IPS-15b (cell line): Measurements from ENCODE around the gene HTRA1.

Experiments
- H3K27me3 ChIP-seq: one replicate; pipeline ENCODE4 v1.6.1; 2013; ENCODE audit warnings: low read length; ENCODE audit not compliant: control insufficient read depth, insufficient read depth
- H3K36me3 ChIP-seq: one replicate; pipeline ENCODE4 v1.6.1; 2013; ENCODE audit warnings: low read length; ENCODE audit not compliant: control insufficient read depth, insufficient read depth
- H3K4me1 ChIP-seq: one replicate; pipeline ENCODE4 v1.6.1; 2013; ENCODE audit warnings: mild to moderate bottlenecking, low read length; ENCODE audit not compliant: control insufficient read depth, insufficient read depth
- H3K4me3 ChIP-seq: one replicate; pipeline ENCODE4 v1.5.1; 2013; ENCODE audit warnings: low read depth, low read length
- H3K9ac ChIP-seq: one replicate; pipeline ENCODE4 v1.6.1; 2013; ENCODE audit warnings: low read depth, mild to moderate bottlenecking, low read length
- H3K9me3 ChIP-seq: one replicate; pipeline ENCODE4 v1.6.1; 2013; ENCODE audit warnings: mild to moderate bottlenecking, low read length; ENCODE audit not compliant: control insufficient read depth, insufficient read depth

The HTRA1 gene

DNA sequence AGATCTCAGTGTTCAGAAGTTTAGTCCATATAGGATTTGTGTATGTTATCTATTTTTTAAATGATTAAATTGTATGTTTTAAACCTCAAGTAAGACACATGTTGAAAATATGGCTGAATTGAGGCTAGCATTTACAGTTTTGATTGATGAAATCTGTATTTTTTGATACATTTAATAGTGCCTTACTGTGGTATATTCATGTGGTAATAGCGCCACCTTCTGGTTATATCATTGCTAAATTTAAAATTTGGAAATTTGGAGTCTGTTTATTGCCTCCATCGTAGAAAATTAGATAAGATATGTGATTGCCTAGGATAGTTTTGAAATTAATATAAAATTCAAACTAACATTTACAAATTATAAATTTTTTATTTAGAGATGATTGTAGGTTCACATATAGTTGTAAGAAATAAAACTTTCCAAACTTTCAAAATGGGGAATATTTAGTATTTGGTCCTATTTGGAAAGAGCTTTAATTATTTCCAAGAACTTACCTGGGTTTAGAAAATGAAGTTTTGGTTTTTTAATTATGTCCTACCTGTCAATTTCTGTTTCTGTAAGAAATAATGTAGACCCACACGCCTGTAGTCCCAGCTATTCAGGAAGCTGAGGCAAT, 26.0 kb upstream of the HTRA1 start:
- Histone ChIP-seq H3K4me1 (no peaks in the 10 kb centered on the region), H3K9ac (no peak overlapping the region), H3K36me3 (no peaks in the 10 kb centered on the region), H3K27me3 (no peaks in the 10 kb centered on the region), H3K9me3 (no peaks in the 10 kb centered on the region), H3K4me3 (no peak overlapping the region)

DNA sequence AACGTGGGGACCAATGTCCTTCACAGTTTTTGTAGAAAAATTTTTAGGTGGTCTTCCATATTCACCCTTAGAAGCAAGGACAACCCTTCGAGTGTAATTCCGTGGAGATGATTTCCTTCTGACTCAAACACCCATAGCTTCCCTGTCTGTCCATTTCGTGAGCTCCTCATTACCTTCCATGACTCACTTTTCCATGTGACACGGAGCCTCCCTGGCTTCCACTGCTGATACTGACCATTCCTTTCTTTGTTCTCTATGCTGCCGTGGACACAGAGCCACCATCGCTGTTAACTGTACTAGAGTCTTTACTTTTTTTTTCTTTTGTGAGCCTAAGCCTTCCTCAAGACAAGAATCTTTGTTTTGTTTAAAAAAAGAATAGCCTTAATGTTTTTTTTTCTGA, 19.4 kb upstream of the HTRA1 start:
- no peaks in the 10 kb centered on the region for H3K4me1 ChIP-seq
- H3K9me3 ChIP-seq: no peaks in the 10 kb centered on the region
- H3K4me3 ChIP-seq: no peak overlapping the region
- H3K36me3 ChIP-seq: no peaks in the 10 kb centered on the region
- H3K27me3 ChIP-seq: no peaks in the 10 kb centered on the region
- no peak overlapping the region for H3K9ac ChIP-seq

DNA sequence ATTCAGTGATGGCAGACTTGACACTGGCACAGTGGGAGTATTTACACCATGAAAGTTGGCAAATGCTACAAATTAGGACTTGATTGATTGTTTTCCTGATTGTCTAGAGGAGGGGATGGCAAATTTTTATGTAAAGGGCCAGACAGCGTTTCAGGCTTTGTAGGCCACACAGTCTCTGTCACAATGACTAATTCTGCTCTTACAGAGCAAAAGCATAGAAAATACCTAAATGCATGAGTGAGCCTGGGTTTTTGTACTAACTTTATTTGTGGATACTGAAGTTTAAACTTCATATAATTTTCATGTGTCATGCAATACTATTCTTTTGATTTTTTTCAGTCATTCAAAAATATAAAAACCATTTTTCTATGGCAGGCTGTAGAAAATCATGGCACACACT, 15.9 kb upstream of the HTRA1 start:
- Histone ChIP-seq H3K4me1 (no peaks in the 10 kb centered on the region), H3K9me3 (no peaks in the 10 kb centered on the region), H3K27me3 (no peaks in the 10 kb centered on the region), H3K9ac (no peak overlapping the region), H3K4me3 (no peak overlapping the region), H3K36me3 (no peaks in the 10 kb centered on the region)

DNA sequence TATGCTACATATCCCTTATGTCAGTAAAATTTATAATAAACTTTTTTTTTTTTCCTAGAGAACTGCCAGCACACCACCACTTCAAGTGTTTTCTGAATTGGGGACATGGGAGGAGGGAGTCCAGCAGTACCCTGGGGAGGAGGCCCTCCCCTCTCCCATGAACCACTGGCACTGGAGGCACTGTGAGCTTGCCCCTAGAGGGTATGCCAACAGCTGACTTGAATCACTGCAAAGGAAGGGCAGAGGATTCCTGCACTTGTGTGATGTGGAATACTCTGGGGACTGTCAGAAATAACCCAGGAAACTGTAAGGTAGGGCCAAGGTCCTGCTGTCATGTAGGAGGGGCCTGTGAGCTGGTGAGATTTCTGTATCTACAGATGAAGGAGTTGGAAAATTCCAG, 15.4 kb upstream of the HTRA1 start:
- Histone ChIP-seq H3K9ac (no peak overlapping the region), H3K4me1 (no peaks in the 10 kb centered on the region), H3K36me3 (no peaks in the 10 kb centered on the region), H3K9me3 (no peaks in the 10 kb centered on the region), H3K27me3 (no peaks in the 10 kb centered on the region), H3K4me3 (no peak overlapping the region)

DNA sequence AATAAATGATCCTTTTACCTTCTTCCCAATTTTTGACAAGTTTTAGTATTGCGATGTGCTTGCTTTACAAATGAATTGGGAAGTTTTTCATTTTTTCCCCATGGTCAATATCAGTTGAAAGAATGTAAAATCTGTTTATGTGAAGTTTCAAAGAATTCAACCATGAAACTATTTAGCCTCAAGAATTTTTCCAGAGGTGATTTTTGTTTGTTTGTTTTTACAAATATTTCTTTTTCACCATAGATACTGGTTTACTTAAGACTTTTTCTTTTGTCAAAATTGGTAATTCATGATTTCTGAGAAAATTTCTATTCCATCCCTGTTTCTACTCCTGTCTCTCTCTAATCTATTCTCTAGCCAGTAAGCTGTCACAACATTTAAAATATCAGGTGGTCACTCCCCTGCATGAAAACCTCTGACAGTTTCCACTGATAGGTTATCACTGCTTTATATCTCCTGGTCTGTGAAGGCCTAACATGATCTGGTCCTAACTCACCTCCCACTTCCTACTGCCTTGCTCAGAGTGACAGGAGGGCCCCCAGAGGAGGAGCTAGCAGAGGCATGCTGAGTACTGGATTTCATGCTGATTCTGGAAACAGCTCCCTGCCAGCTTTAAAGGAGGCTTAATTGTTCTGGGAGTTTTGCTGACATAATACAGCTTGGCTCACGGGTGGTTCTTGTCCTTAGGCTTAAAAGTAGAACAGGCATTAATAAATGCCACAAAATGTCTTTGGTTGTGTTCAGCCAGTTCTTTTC, 14.5 kb upstream of the HTRA1 start:
- H3K9ac ChIP-seq: no peak overlapping the region
- H3K9me3 ChIP-seq: no peaks in the 10 kb centered on the region
- H3K4me1 ChIP-seq: no peaks in the 10 kb centered on the region
- H3K4me3 ChIP-seq: no peak overlapping the region
- H3K36me3 ChIP-seq: no peaks in the 10 kb centered on the region
- no peaks in the 10 kb centered on the region for H3K27me3 ChIP-seq

DNA sequence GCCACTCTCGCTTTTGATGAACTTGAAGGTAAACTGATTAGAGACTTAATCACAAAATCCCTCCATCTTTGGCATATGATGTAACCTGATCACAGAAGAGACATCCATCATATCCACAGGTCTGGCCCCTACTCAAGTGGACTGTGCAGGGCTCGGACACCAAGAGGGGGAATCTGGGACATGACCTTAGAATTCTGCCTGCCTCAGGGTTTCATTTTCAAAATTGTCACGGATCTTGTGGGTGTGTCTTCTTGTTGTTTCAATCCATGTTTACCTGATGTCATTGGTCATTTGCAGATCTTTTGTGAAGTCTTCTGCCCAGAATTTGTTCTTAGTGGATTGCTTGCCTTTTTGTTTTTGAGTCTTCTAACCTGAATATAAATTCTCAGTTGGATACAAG, 12.8 kb upstream of the HTRA1 start:
- Histone ChIP-seq H3K4me1 (no peaks in the 10 kb centered on the region), H3K36me3 (no peaks in the 10 kb centered on the region), H3K27me3 (no peaks in the 10 kb centered on the region), H3K9ac (no peak overlapping the region), H3K9me3 (no peaks in the 10 kb centered on the region), H3K4me3 (no peak overlapping the region)

DNA sequence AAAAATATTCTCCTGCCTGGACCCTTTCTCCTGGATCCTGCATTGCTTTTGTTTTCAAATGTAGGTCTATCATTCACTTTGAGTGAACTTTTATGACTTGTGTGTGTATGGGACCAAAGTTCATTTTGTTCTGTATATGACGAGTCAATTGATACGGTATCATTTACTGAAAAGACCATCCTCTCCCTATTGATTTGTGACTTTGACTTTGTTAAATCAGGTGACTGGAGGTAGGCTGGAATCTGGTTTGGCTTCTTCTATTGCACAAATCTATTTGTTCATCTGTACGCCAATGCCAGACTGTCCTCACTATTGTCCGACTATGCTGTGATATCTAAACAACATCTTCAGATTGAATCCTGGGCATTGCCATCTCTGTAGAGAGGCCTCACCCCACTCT, 12.2 kb upstream of the HTRA1 start:
- H3K9me3 ChIP-seq: no peaks in the 10 kb centered on the region
- H3K27me3 ChIP-seq: no peaks in the 10 kb centered on the region
- no peak overlapping the region for H3K4me3 ChIP-seq
- H3K4me1 ChIP-seq: no peaks in the 10 kb centered on the region
- no peaks in the 10 kb centered on the region for H3K36me3 ChIP-seq
- H3K9ac ChIP-seq: no peak overlapping the region

DNA sequence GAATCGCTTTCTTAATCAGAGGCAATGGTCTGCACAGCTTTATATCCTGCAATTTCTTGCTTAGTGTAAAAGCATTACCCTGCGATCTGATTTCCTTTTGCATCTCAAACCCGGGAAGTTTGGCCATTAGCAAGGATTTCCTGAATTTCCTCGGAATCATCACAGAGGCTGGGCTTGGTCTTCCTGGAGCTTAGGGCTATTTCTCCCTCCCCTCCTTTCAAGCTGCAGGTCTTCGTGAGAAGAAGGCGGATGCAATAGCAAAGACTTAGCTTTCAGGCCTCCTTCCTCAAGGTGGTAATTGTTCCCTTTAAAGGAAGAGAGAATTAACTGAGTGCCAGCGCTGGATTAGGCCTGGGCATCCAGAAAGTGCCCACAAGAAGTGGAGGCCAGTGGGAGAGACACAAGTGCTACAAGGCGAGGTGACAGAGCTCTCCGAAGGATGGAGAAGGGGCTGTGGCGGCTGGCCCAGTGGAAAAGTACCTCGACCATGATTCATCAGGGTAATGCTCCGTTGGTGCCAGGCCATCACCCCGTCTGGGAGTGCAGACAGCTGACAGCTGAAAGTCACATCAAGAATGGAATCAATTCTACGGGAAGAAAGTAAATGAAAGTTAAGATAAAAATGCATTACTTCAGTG, 10.9 kb upstream of the HTRA1 start:
- Histone ChIP-seq H3K9me3 (no peaks in the 10 kb centered on the region), H3K27me3 (no peaks in the 10 kb centered on the region), H3K4me3 (no peak overlapping the region), H3K4me1 (no peaks in the 10 kb centered on the region), H3K9ac (no peak overlapping the region), H3K36me3 (no peaks in the 10 kb centered on the region)

DNA sequence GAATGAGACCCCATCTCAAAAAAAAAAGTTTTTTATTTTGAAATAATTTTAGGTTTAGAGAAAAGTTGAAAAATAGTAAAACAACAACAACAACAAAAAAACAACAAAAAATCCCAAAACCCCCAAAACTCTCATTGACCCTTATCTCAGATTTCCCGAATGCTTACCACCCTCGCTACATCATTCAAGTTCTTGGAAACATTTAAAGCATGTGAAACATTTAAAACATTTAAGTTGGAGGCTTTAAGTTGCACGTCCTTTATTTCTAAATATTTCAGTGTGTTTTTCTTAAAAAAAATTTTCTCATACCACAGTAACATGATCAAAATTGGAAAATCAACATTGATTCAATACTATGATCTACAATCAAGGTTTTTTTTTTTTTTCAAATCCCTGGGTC, 7.3 kb upstream of the HTRA1 start:
- H3K4me1 ChIP-seq: no peaks in the 10 kb centered on the region
- no peak overlapping the region for H3K4me3 ChIP-seq
- H3K36me3 ChIP-seq: no peaks in the 10 kb centered on the region
- peaks cover 6% of the 10 kb centered on the region for H3K27me3 ChIP-seq
- H3K9me3 ChIP-seq: no peaks in the 10 kb centered on the region
- no peak overlapping the region for H3K9ac ChIP-seq

DNA sequence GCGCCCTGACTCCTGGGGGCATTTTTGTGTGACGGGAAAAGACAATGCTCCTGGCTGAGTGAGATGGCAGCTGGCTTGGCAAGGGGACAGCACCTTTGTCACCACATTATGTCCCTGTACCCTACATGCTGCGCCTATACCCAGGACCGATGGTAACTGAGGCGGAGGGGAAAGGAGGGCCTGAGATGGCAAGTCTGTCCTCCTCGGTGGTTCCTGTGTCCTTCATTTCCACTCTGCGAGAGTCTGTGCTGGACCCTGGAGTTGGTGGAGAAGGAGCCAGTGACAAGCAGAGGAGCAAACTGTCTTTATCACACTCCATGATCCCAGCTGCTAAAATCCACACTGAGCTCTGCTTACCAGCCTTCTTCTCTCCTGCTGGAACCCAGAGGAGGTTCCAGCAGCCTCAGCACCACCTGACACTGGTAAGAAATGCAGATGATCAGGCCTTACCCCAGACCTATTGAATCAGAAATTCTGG, 6.7 kb upstream of the HTRA1 start, which contains the start of gene ARMS2:
Gene ARMS2 (plus strand): TSS at position 51 of the 478 bp plus-strand sequence. CDS start 75 bp downstream, at position 126.
- no peak within 1 kb of the TSS for H3K9ac ChIP-seq
- H3K9me3 ChIP-seq: no peaks in the 10 kb centered on the region
- peaks cover 10% of the 10 kb centered on the region for H3K27me3 ChIP-seq
- no peaks in the 10 kb centered on the region for H3K4me1 ChIP-seq
- H3K4me3 ChIP-seq: no peak within 1 kb of the TSS
- H3K36me3 ChIP-seq: no peaks in the 10 kb centered on the region

DNA sequence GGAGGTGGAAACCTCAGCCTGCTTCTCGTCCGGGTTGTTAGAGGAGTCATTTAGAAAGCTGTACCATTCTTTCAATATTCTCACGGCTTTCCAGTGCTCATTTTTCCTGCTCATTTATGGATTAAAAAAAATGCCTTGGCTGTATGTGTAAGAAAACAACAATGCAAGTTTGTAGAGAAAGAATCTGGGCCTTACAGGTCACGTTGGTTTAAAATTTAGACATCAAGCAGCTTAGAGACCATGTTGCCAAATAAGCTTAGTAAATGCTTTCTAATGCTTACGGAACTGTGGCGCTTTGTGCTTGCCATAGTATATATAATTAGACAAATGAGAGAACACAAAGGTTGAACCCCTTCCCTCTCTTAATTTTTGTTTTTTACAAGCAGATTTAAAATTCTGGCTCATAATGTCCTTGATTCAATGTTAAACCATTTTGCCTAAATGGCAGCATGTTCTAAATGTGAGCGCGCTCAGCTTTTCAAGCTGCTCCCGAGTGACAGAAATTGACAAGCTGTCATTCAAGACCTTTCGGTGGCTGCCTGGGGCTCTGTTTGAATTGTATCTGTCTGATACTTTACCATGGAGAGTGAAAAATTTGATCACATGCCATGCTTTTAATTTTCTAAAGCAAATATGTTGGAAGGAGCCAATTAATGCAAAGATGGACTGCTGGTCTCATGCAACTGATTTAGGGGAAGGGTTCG, 5.8 kb upstream of the HTRA1 start:
- H3K27me3 ChIP-seq: peaks cover 19% of the 10 kb centered on the region
- no peaks in the 10 kb centered on the region for H3K9me3 ChIP-seq
- no peak overlapping the region for H3K9ac ChIP-seq
- no peaks in the 10 kb centered on the region for H3K36me3 ChIP-seq
- H3K4me3 ChIP-seq: no peak overlapping the region
- no peaks in the 10 kb centered on the region for H3K4me1 ChIP-seq
